Measurements from ENCODE around the gene ULBP2.
"Not testable (repeated sequence)": the region's sequence is repeated elsewhere in the genome, so short reads cannot be mapped to it uniquely, and the experiment has no call there.

ULBP2 gene

DNA sequence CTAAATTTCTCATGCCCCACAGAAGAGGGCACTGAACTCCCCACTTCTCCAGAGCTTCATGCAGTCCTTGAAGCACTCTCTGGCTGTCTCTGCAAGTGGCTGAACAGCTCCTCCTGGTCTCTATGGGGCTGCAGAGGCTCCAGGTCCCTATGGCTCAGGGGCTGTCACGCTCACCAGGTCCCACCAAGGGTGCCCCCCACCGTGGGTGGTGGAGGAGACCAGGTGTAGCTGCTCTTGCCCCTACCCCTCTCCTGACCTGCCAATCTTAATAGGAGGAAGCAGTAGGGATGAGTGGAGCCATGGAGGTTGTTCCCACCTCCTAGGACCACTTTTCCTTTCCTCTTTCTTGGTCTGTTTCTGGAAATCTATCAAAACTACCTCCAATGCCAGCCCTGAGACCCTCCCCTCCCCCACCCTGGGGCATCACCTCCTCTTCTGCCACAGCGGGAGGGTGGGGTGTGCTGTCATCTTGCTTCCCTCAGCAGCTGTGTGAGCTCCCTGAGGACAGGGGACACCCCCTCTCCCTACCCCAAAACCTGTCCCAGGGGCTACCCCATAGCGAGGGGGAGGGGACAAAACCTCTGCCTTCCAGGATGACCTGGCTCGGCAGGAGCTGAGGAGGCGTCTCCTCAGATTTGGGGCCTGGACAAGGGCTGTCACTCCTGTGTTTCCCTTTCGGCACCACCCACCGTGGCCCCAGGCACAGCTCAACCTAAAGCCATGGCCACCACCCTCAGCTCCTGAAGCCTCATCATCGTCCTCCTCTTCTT, 31.9 kb upstream of the ULBP2 start:
- DNase-seq, result no peak

- no peak for DNase-seq
Observed at GRCh38 chr6:149910721-149911151, 31.1 kb upstream of the ULBP2 start.

- DNase-seq, result not testable (repeated sequence)
Observed at GRCh38 chr6:149912680-149913079, 29.1 kb upstream of the ULBP2 start.

DNA sequence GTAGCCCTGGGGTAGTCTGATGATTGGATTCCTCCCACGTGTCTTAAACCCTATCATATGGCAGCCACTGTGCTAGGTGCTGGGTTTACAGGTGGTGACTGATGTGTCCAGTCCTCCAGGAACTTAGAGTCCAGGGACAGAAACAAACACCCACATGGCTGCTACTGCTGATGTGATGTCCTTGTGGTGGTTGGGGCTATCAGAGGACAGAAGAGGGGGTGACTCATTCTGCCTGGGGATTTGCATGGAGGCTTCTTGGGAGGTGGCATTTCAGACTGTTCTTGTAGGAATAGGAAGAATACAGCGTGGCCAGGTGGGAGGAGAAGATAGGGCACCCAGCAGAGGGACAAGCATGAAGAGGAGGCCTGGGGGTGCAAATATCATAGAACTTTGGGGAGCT, 28.7 kb upstream of the ULBP2 start:
- no peak for DNase-seq

GRCh38 chr6:149913540-149914240, 28.1 kb upstream of the ULBP2 start:
- no peak for DNase-seq

GRCh38 chr6:149915970-149916865, 25.6 kb upstream of the ULBP2 start:
- DNase-seq, result no peak

DNA sequence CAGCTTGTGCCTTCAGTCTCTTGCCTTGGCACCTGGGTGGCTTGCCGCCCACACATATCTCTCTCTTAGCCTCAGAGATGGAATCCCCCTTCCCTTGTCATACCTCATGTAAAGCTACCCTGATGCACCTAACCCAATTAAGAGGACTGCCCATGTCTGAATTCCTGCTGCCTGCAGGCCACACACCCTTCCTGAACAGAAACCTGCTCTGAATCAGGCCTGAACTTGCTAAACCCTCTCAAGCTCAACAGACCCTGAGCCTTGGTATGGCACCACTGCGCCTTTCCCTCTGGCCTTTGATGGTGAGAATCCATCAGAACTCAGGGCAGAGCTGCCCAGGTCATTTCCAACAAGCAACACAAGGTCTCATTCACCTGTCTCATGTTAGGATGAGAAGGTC, 24.1 kb upstream of the ULBP2 start:
- DNase-seq, result no peak

DNA sequence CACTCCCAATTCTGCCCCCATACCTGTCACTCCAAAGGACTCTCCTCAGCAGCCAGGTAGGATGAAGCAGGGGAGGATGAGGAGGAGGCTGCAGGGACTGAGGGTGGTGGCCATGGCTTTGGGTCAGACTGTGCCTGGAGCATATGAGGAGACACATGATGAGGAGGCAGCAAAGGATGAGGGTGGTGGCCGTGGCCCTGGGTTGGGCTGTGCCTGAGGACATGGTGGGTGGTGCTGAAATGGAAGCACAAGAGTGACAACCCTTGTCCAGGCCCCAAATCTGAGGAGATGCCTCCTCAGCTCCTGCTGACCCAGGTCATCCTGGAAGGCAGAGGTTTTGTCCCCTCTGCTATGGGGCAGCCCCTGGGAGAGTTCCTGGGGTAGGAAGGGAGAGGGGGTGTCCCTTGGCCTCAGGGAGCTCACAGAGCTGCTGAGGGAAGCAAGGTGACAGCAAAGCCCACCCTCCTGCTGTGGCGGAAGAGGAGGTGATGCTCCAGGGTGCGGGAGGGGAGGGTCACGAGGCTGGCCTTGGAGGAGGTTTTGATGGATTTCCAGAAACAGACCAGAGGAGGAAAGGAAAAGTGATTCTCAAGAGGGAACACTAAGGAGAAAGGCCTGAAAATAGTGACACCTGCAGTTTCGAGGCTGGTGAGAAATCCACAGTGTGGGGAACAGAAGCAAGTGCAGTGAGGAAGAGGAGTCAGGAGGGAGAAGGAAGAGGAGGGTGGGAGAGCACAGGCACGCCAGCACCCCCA, 23.5 kb upstream of the ULBP2 start:
- DNase-seq, result no peak

GRCh38 chr6:149919126-149919833, 22.5 kb upstream of the ULBP2 start:
- DNase-seq, result not testable (repeated sequence)

- no peak for DNase-seq
Observed at GRCh38 chr6:149919834-149920225, 22.0 kb upstream of the ULBP2 start.

DNA sequence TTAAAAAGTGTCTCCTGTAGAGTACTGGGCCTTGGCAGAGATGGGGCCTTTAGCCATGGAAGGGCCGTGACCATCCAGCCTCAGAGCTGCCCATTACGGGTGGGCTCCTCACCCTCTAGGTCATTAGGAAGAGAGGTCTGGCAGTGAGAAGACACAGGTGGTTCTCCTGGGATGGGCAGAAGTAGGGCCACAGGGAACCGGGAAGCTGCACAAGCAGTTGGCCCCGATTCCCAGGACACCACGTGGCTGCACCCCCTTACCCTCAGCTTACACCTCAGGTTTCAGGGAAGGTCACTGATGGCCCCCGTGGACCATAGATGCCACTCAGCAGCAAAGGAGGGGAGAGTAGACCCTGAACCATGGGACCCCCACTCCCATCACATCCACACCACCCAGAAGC, 20.5 kb upstream of the ULBP2 start:
- no peak for DNase-seq

DNA sequence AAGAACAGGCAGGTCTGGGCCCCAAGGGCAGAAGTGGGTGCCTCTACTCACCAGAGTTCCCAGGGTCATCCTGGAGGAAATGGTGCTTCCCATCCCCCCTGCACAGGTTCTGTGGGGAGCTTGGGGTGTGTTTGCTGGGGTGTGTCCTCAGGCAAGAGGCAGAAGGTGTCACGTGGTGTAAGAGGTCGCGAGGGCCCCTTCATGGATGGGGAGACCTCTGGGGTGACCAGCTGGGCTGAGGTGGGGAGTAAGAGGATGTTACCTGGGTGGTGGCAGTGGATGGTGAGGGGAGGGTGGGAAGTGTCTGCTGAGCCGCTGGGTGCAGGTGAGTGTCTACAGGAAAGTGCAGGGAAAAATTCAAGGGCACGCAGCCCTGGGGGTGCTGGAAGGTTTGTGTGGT, 19.7 kb upstream of the ULBP2 start:
- DNase-seq, result not testable (repeated sequence)

DNA sequence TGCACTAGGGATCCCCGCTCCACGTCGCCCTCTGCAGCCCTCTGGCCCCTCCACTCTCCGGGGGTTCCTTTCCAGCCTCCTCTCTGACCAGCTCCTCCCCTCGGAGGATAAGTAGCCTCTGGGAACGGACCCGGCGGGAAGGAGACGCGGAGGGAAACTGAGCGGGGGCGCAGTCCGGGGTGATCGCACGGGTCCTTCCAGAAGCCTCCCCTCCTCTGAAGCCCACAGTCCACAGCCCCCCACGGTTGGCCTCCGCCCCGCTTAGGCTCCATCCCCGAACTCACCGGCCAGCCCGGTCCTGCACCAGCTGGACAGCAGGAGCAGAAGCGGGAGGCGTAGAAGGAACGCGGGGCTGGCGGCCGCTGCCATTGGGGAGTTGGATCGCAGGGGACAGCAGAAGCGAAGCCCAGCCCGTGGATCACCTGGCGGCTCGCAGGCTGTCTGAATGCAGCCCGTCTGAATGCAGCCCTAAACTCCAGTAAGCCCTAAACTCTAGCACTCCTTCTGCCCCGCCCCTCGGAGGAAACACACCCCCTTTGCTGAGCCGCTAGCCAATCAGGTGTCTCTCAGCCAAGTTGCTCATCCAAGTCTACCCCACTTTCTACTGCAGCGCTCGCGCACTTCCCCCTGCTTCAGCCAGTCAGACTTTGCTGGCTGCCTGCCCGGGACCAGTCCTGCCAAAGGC, 19.0 kb upstream of the ULBP2 start, which contains the start of gene RAET1G:
Gene RAET1G, minus strand, starts transcription at position 480 of the 685 bp plus-strand sequence. Its CDS starts 111 bp downstream, at position 369.
- DNase-seq, result peak; percentile 68

- no peak for DNase-seq
Observed at GRCh38 chr6:149923327-149923986, 18.4 kb upstream of the ULBP2 start.

- DNase-seq, result no peak
Observed at GRCh38 chr6:149924206-149924932, 17.4 kb upstream of the ULBP2 start.

GRCh38 chr6:149924933-149925252, 16.9 kb upstream of the ULBP2 start:
- no peak for DNase-seq

DNA sequence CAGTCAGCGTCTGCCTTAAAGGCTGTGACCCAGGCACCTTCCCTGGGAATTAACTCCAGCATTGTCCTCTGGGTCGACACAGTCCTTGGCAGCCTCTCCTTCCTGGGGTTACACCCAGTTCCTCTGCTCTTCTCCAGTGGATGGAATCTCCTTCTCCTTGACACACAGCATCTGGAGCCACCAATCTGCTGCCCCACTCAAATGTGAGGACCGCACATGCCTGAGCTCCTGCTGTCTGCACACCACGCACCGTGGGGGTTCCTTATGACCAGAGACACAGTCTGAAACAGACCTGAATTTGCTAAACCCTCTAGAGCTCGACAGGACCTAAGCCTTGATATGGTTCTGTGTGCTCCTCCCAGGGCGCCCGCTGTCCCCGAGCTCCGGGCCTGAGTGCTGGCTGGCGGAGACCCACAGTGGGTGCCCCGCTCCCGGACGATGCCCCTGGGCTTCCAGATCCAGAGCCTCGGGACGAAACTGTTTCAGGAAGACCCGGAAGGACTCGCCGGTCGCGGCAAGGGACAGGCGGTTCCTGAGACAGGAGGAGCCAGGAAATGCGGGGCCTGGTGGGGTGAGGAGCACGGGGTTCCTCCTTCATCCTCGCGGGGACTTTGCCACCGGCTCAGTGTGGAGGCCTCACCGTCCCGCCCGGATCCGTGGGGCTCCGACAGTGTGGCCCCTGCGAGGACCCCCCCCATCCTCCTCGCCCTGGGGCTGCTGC, 16.4 kb upstream of the ULBP2 start:
- no peak for DNase-seq

- DNase-seq, result peak; percentile 68
Observed at GRCh38 chr6:149925974-149926777, 15.6 kb upstream of the ULBP2 start.
